Uterus (tissue), 4 donors: ENCODE results near the gene CENATAC. TPM values are rescaled to one million over a fixed set of nuclear protein-coding genes. Genes with fewer than 3 reads are reported as not detected.
"Not testable (repeated sequence)": the region's sequence is repeated elsewhere in the genome, so short reads cannot be mapped to it uniquely, and the experiment has no call there.

Experiments
- DNase-seq, 2 donors: peaks; one replicate each; pipeline ENCODE4 v3.0.0-alpha.2; 2019 to 2020
- H3K27ac ChIP-seq, 2 donors: fragments of 200-600 bp; sonication (generic); 1 replicate in 1 of 2; 2 replicates in 1 of 2; pipeline ENCODE4 v1.5.1; 2016 to 2018
- H3K27me3 ChIP-seq, 2 donors: fragments of 200-600 bp; sonication (generic); one replicate each; pipeline ENCODE4 v1.5.1; 2018 to 2019; ENCODE audit warnings: control low read depth in 1 of 2
- H3K36me3 ChIP-seq, 2 donors: fragments of 200-600 bp; sonication (generic); one replicate each; pipeline ENCODE4 v1.5.1; 2019; ENCODE audit warnings: control low read depth in 1 of 2
- H3K4me1 ChIP-seq, 2 donors: fragments of 200-600 bp; sonication (generic); one replicate each; pipeline ENCODE4 v1.5.1; 2018 to 2019; ENCODE audit warnings: control low read depth in 1 of 2
- H3K4me3 ChIP-seq, 2 donors: fragments of 200-600 bp; sonication (generic); 1 replicate in 1 of 2; 2 replicates in 1 of 2; pipeline ENCODE4 v1.5.1; 2018 to 2019; ENCODE audit warnings: mild to moderate bottlenecking in 1 of 2
- H3K9me3 ChIP-seq, 2 donors: fragments of 200-600 bp; sonication (generic); one replicate each; pipeline ENCODE4 v1.5.1; 2019; ENCODE audit warnings: control low read depth in 1 of 2
- CTCF ChIP-seq, 4 experiments: fragments of 200-600 bp in 2 of 4; fragments of 450-650 bp in 2 of 4; sonication (generic) in 2 of 4; IDR thresholded peaks; one replicate each; pipeline ENCODE4 v1.5.1; 2016 to 2019; ENCODE audit warnings: antibody characterized with exemption in 4 of 4, mild to moderate bottlenecking in 2 of 4, moderate library complexity in 1 of 4
- POLR2A ChIP-seq, 2 donors: fragments of 450-650 bp; IDR thresholded peaks; one replicate each; pipeline ENCODE4 v1.6.1; 2016; ENCODE audit warnings: antibody characterized with exemption in 2 of 2, mild to moderate bottlenecking in 1 of 2, moderate library complexity in 1 of 2
- intact Hi-C: fragments of 100-400 bp; cut with DNase I; formaldehyde crosslinking; loops from one replicate; pipeline ENCODE4 v1.15.1; 2023; ENCODE audit warnings: low total_unique reads
- total RNA-seq, 4 donors: library from RNA; depleted of rRNA in 3 of 4; stranded (reverse); fragments of >200 nt in 3 of 4; gene quantifications; one replicate each; pipeline versions ENCODE4 v1.1.0 to v1.2.4, GENCODE V29; 2014 to 2023
- donor health status: DM: yes; HTN: yes; CAD: no.

CENATAC gene
- total RNA-seq, 4 donors from 2014 or later, result 19.5 to 88.2 (median 49.7) TPM

GRCh38 chr11:119056421-119056999 lies 58.6 kb downstream of the CENATAC start:
- H3K36me3 ChIP-seq, result no peaks in the 10 kb centered on the region
- no peaks in the 10 kb centered on the region for H3K9me3 ChIP-seq
- H3K4me3 ChIP-seq, result peak overlapping the region; percentile 61 to 86
- peak overlapping the region; percentile 66 to 82 for H3K27ac ChIP-seq
- TF ChIP-seq POLR2A (IDR thresholded peaks at IDR 0.05) (no peak), CTCF (IDR thresholded peaks at IDR 0.05) (no peak)
- H3K27me3 ChIP-seq, result no peaks in the 10 kb centered on the region
- peak in 1 of 2 donors; percentile 41 for DNase-seq
- intact Hi-C loops, result no loop called here
- peaks cover 4 to 18% of the 10 kb centered on the region in 2 donors for H3K4me1 ChIP-seq

- Histone ChIP-seq H3K4me1 (peaks cover 4 to 18% of the 10 kb centered on the region in 2 donors), H3K27me3 (no peaks in the 10 kb centered on the region), H3K27ac (peak within 1 kb of the TSS; percentile 79 to 93), H3K36me3 (no peaks in the 10 kb centered on the region), H3K9me3 (no peaks in the 10 kb centered on the region), H3K4me3 (peak within 1 kb of the TSS; percentile 86 to 88)
- peak; percentile 97 to 98 for DNase-seq
- TF ChIP-seq CTCF (IDR thresholded peaks at IDR 0.05) (peak in 1 of 4 experiments; percentile 37), POLR2A (IDR thresholded peaks at IDR 0.05) (peak; percentile 74 to 83)
- intact Hi-C loops, result no loop called here
Measured at GRCh38 chr11:119057000-119057769, 59.2 kb downstream of the CENATAC start, which contains the start of gene HYOU1. TSS of gene HYOU1 (minus strand) at chr11:119057205. CDS start at chr11:119056160, 1,045 bp downstream.

- peaks cover 4 to 18% of the 10 kb centered on the region in 2 donors for H3K4me1 ChIP-seq
- H3K4me3 ChIP-seq, H3K27ac ChIP-seq, intact Hi-C loops, H3K27me3 ChIP-seq, H3K9me3 ChIP-seq, DNase-seq, H3K36me3 ChIP-seq: not testable (repeated sequence)
Measured at GRCh38 chr11:119059128-119059527, 61.2 kb downstream of the CENATAC start.

GRCh38 chr11:119061256-119061655 lies 63.3 kb downstream of the CENATAC start:
- TF ChIP-seq POLR2A (IDR thresholded peaks at IDR 0.05) (no peak), CTCF (IDR thresholded peaks at IDR 0.05) (no peak)
- Histone ChIP-seq H3K4me1 (peaks cover 0 to 7% of the 10 kb centered on the region in 2 donors), H3K36me3 (no peaks in the 10 kb centered on the region), H3K9me3 (no peaks in the 10 kb centered on the region), H3K27ac (no peak overlapping the region), H3K27me3 (no peaks in the 10 kb centered on the region), H3K4me3 (no peak overlapping the region)
- intact Hi-C loops, result no loop called here
- DNase-seq, result no peak

- Histone ChIP-seq H3K9me3 (no peaks in the 10 kb centered on the region), H3K4me3 (no peak overlapping the region), H3K27ac (no peak overlapping the region), H3K36me3 (no peaks in the 10 kb centered on the region), H3K4me1 (peaks cover 0 to 5% of the 10 kb centered on the region in 2 donors), H3K27me3 (no peaks in the 10 kb centered on the region)
- peak in 1 of 2 donors; percentile 42 for DNase-seq
- intact Hi-C loops, result no loop called here
- TF ChIP-seq CTCF (IDR thresholded peaks at IDR 0.05) (no peak), POLR2A (IDR thresholded peaks at IDR 0.05) (no peak)
Measured at GRCh38 chr11:119062779-119063178, 64.8 kb downstream of the CENATAC start.
